Suppressor macrophage treated with lipopolysaccharide for 1 hour (primary cell): ENCODE data around the gene UST.
A peak's percentile ranks its signal among the peaks of the same experiment; 100 is the strongest.
"Not testable (repeated sequence)": the region's sequence is repeated elsewhere in the genome, so short reads cannot be mapped to it uniquely, and the experiment has no call there.

Experiments
- DNase-seq, 3 donors: peaks; one replicate each; pipeline ENCODE4 v3.0.0-alpha.2; 2020 to 2022

The UST gene

DNA sequence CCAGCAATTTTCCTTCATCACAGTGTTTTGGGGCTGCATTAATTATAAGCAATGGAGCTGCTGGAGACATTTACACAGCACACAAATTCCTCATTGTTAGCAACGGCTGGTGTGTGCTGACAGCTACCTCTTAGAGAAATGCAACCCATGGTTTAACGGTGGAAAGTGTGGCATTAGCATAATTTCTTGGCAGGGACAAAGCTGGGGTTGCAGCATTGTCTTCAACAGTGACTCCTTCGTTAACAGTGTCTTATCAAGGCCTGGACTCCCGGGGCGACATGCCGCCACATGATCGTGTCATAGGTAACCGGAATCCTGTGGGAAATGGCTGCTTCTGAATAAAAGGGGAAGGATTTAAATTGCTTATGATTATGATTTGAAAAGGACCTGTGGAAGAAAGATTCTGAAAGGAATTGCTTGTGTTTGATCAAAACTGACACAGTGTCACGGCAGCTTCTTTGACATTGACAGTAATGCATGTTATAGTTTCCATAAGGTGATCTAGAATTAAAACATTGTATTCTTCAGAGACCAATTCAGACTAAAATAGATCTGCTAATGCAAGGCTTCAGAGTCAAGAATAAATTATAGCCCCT lies 128.0 kb downstream of the UST start:
- no peak for DNase-seq

- DNase-seq = no peak
These were observed 131.9 kb downstream of the UST start for GRCh38 chr6:148878683-148879082.

- DNase-seq = not testable (repeated sequence)
These were observed 133.9 kb downstream of the UST start for GRCh38 chr6:148880742-148881141.

DNA sequence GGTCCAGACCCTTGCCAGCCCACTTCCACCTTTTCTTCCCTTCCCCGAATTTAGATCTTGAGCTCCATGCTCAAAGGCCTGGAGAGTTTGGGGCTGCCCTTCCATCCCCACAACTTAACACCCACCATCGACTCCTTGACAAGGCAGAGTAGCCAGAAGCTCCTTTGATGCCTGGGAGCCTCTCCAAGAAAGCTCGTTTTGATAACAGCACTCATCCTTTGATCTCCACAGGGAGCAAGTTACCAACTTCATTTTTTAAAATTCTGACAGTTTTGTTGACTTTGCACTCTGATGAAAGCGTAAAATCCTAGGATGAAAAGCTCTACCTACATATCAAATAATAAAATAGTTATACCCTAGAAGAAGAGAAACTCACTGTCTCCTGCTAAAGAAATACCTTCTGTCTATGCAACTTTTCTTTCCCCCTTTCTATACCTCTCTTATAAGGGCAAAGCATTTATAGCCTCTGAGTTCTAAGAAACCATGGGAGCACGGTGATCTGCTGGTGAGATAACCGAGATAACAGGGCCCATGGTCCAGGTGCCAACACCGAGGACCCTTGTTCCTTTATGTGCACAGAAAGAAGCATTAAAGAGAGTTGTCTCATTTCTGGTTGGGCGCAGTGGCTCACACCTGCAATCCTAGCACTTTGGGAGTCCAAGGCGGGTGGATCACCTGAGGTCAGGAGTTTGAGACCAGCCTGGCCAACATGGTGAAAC lies 134.9 kb downstream of the UST start:
- no peak for DNase-seq

GRCh38 chr6:148883270-148883669 lies 136.4 kb downstream of the UST start:
- DNase-seq = peak in 2 of 3 donors; percentile 3 to 14

GRCh38 chr6:148884461-148884860 lies 137.6 kb downstream of the UST start:
- no peak for DNase-seq

DNA sequence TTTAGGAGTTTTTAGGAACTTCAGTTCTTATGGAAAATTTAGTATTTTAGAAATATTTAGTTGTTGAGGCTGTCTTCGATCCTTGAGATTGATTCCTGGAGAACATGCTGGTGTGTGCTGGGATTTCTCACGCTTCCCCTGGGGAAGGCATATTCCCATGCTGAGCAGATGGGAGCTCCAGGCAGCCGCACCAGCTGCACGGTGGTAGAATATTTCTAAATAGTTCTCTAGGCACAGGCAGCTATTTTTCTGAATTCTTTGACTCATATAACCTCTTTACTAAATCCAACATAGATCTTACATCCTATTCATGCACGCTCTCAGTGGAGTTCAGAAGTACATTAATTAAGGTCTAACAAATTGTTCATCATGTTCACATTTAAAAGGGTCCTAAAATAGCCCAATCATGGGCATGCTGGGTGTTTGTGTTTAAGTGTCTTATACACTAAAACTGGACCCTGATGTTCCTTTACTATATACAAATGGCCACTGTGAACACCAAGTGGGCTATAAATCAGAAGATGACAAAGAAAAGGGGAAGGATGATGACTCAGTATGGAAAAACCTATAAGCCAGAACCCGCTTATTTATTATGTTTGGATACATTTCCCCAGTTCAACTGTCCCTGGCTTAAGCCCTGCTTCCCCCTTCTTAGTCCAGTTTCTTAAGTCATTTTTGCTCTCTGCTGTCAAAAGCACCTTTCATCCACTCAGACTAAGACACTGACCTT lies 138.5 kb downstream of the UST start:
- DNase-seq = peak; percentile 20 to 42 (median 41)

GRCh38 chr6:148885925-148886845 lies 139.4 kb downstream of the UST start:
- no peak for DNase-seq

- DNase-seq = no peak
These were observed 140.4 kb downstream of the UST start for GRCh38 chr6:148887181-148887580.

DNA sequence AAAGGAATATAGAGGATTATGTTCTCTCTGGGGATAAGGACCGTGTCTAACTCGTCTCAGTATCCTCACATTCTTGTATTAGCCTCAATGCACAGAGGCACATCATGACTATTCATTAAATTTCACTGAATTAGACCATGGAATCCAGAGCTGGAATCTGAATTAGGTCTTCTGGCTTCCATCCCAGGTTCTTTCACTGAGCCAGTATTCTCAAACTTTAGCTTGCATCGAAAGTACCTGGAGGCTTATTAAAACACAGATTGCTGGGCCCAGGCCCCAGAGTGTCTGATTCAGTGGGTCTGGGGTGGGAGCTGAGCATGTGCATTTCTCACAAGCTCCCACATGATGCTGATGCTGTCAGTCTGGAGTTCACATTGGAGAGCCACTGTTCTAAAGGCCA lies 142.0 kb downstream of the UST start:
- DNase-seq = no peak

- no peak for DNase-seq
These were observed 143.3 kb downstream of the UST start for GRCh38 chr6:148890096-148890495.

DNA sequence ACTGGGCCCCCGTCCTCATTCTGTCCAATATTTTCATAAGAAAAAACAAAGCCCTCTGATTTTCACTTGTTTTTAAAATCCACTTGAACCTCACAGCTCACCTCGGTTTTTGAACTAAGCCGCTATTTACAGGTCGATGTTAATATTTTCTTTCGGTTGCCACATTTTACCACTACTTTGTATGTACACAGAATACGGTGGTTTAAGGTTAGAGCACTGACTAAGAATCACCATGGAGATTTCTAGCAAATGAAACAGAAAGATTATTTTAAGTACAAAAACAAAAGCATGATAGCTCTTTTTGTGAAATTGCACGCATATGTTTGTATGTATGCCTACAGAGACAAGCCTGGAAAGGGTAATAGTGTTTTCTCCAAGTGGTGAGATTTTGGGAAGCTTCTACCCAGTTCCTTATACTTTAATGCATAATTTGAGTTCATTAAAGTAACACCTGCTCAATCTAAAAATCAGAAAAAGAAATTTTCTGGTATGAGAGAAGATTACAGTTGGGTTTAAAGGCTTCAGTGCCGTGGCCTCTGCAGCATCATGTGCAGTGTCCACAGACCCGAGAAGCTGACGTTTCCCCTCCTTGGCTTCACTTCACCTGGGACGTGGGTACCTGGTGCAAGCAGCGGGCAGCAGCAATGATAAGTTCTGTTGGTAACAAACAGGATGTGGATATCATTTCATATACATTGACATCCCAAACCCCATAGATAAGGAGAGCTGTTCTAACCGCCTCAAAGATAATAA lies 144.0 kb downstream of the UST start:
- no peak for DNase-seq

DNA sequence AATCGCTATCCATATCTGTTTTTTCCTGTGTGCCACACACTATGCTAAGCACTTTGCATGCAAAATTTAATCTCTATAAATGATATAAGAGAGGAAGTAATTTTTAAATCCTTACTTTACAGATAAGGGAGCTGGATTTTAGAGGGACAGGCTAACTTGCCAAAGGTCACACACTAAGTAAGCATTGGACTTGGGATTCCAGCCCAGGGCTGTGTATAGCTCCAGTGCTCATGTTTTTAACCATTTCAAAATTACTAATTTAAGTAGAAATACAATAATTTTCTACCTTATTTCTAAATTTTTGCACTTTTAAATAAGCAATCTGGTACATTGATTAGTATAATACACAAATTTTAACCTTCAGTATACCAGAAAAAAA lies 144.6 kb downstream of the UST start:
- no peak for DNase-seq

- DNase-seq = peak in 2 of 3 donors; percentile 24 to 26
These were observed 145.4 kb downstream of the UST start for GRCh38 chr6:148892247-148892646.

DNA sequence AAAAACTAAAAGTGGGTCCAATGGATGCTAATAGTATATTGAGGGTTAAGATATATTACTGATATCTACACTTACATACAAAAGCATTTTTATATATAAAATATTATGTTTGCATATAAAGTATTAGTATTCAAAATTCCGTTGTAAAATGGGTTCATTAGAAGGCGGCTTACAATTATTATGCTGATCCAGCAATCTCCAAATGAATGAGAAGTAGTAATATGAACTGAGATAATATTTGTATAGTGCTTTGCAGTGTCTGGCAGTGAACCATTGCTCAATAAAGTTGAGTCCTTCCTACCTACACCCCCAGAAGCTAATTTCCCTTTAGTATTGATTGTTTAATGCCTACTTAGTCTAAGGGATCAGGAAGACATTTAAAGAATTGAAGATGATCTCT lies 146.2 kb downstream of the UST start:
- DNase-seq = no peak

GRCh38 chr6:148893481-148893880 lies 146.7 kb downstream of the UST start:
- no peak for DNase-seq

GRCh38 chr6:148898376-148899014 lies 151.7 kb downstream of the UST start:
- DNase-seq = no peak

DNA sequence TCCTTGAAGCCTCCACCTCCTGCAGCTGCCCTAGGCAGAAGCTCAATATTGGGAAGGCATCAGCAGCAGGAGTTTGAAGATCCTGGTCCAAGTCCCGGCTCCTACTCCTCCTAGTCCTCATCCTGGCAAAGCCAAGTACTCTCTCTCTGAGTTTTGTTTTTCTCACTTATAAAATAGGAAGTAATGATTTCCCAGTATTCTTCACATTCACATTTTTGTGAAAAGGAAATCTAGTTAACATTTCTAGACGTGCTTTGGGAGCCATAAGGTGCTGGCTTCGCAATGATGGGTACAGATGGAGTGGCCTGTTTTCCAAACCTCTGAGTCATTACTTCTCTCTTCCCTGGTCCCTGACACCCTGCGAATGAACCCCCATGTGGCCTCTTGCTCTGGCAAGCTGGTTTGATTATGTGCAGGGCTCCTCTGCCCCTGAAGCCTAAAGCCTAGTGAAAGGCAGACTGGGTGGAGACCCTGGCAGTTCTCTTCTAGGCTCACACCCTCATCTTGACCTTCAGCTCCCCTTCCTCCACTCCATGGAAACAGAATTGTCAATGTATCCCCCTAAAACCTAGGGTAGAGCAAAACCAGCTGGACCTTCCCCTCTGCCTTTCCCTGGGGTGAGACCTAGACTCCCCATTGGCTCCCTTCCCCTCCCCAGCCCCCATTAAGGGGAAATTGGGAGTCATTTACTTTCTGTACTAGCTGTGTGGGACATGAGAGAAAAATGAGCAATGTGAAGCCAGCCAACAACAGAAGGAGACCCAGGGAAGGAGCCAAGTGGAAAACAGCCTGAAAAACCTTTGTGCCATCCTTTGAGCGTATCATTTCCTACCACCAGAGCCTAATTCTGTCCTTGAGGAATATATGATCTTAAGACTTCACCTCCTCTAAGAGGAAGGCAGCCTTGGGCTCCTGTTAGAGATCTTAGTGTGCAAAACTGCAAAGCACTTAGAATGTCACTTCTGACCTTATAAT lies 158.4 kb downstream of the UST start:
- no peak for DNase-seq

- DNase-seq = no peak
These were observed 159.1 kb downstream of the UST start for GRCh38 chr6:148905901-148906300.

DNA sequence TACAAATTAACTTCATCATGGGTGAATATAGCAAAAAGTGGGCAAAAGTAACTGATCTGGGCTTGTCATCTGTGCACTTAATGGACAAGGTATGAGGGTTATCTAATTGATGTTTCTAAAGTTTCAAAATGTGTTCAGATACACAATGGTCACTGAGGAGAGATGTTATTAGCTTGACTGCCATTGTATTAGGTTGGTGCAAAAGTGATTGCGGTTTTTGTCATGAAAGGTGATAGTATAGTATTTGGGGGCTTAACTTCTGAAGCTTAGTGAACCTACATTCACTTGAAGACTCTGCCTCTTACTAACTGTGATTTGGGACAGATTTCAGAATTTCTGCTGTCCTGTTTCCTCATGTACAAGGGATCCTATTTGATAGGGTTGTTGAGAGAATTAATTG lies 159.6 kb downstream of the UST start:
- no peak for DNase-seq

GRCh38 chr6:148907573-148907972 lies 160.7 kb downstream of the UST start:
- DNase-seq = no peak
